SK-N-SH (cell line): Measurements from ENCODE around the gene GPX7. TPM values are rescaled to one million over a fixed set of nuclear protein-coding genes. Genes with fewer than 3 reads are reported as not detected.
A peak's percentile ranks its signal among the peaks of the same experiment; 100 is the strongest.

Source experiments
- CTCF ChIA-PET: fragments of 300-600, 350-600 bp; formaldehyde crosslinking; extraction: SDS; loops from one replicate; lab custom pipeline; 2021; lab: Yijun Ruan, JAX
- POLR2A ChIA-PET: fragments of 350-600 bp; sonication (Branson Sonifier 250); formaldehyde crosslinking; extraction: SDS; loops from one replicate; lab custom pipeline; 2020; ENCODE audit warnings: antibody characterized with exemption, inconsistent platforms; lab: Yijun Ruan, JAX
- DNase-seq: peaks from one replicate; pipeline ENCODE4 v3.0.0; 2012
- H2AFZ ChIP-seq: fragments of 200-600 bp; sonication (generic); 2 replicates; pipeline ENCODE4 v1.8.1; 2016; ENCODE audit warnings: antibody characterized with exemption, mild to moderate bottlenecking, low read depth
- H3F3A ChIP-seq: fragments of 200-600 bp; sonication (generic); replicated peaks from 2 replicates; pipeline ENCODE3; 2016; ENCODE audit warnings: antibody characterized with exemption, mild to moderate bottlenecking; ENCODE audit not compliant: insufficient read depth
- H3K27ac ChIP-seq, 2 experiments: fragments of 200-500 bp in 1 of 2; fragments of 200-600 bp in 1 of 2; sonication (Bioruptor generic) in 1 of 2; sonication (generic), shearing (Covaris generic) in 1 of 2; 2 replicates each; pipeline versions ENCODE4 v1.5.1 to v1.6.1; 2014 to 2016; ENCODE audit warnings: low read depth in 2 of 2, inconsistent platforms in 1 of 2, low read length in 1 of 2, mild to moderate bottlenecking in 1 of 2, mixed read lengths in 1 of 2
- H3K27me3 ChIP-seq: fragments of 200-600 bp; sonication (generic), shearing (Covaris generic); 2 replicates; pipeline ENCODE4 v1.6.1; 2016; ENCODE audit warnings: mixed run types; ENCODE audit not compliant: insufficient read depth
- H3K36me3 ChIP-seq, 2 experiments: fragments of 200-500 bp in 1 of 2; fragments of 200-600 bp in 1 of 2; sonication (Bioruptor generic) in 1 of 2; sonication (generic) in 1 of 2; replicated peaks in 1 of 2; 2 replicates each; pipeline versions ENCODE3 to v1.5.1; 2014 to 2016; ENCODE audit warnings: low read length in 1 of 2, mild to moderate bottlenecking in 1 of 2; ENCODE audit not compliant: insufficient read depth in 2 of 2, control insufficient read depth in 1 of 2
- H3K4me1 ChIP-seq, 2 experiments: fragments of 200-500 bp in 1 of 2; fragments of 200-600 bp in 1 of 2; sonication (Bioruptor generic) in 1 of 2; sonication (generic), shearing (Covaris generic) in 1 of 2; 2 replicates each; pipeline versions ENCODE4 v1.5.1 to v1.6.1; 2014 to 2016; ENCODE audit warnings: low read depth in 1 of 2, low read length in 1 of 2, mixed run types in 1 of 2; ENCODE audit not compliant: insufficient read depth in 2 of 2, control insufficient read depth in 1 of 2
- H3K4me2 ChIP-seq: fragments of 200-600 bp; sonication (generic), shearing (Covaris generic); 2 replicates; pipeline ENCODE4 v1.6.1; 2017; ENCODE audit warnings: mixed run types
- H3K4me3 ChIP-seq, 2 experiments: fragments of 200-500 bp in 1 of 2; fragments of 200-600 bp in 1 of 2; sonication (Bioruptor generic) in 1 of 2; sonication (generic), shearing (Covaris generic) in 1 of 2; 2 replicates each; pipeline versions ENCODE4 v1.5.1 to v1.8.1; 2014 to 2016; ENCODE audit warnings: low read depth in 2 of 2, inconsistent platforms in 1 of 2, low read length in 1 of 2, mild to moderate bottlenecking in 1 of 2, mixed read lengths in 1 of 2, moderate library complexity in 1 of 2
- H3K79me2 ChIP-seq: fragments of 200-600 bp; sonication (generic); 2 replicates; pipeline ENCODE4 v1.8.1; 2017; ENCODE audit warnings: mild to moderate bottlenecking; ENCODE audit not compliant: insufficient read depth
- H3K9ac ChIP-seq: fragments of 200-600 bp; sonication (generic); 2 replicates; pipeline ENCODE4 v1.6.1; 2017; ENCODE audit warnings: mixed run types
- H3K9me2 ChIP-seq: fragments of 200-600 bp; sonication (generic); 2 replicates; pipeline ENCODE4 v1.6.1; 2017; ENCODE audit warnings: mixed run types
- H3K9me3 ChIP-seq: fragments of 200-600 bp; sonication (generic); 2 replicates; pipeline ENCODE4 v1.6.1; 2017; ENCODE audit warnings: mixed run types, mild to moderate bottlenecking, moderate library complexity
- H4K20me1 ChIP-seq: fragments of 200-600 bp; sonication (generic); 2 replicates; pipeline ENCODE4 v1.6.1; 2017; ENCODE audit warnings: mild to moderate bottlenecking, mixed run types; ENCODE audit not compliant: insufficient read depth
- CHD2 ChIP-seq: fragments of 150-350 bp; IDR thresholded peaks from 2 replicates; pipeline ENCODE4 v1.6.1; 2018; ENCODE audit warnings: low read length; ENCODE audit not compliant: partially characterized antibody
- CTCF ChIP-seq: fragments of 200-600 bp; sonication (generic); IDR thresholded peaks from 2 replicates; pipeline ENCODE4 v1.6.1; 2017; ENCODE audit warnings: antibody characterized with exemption, mild to moderate bottlenecking, moderate library complexity
- ELF1 ChIP-seq: IDR thresholded peaks from 2 replicates; pipeline ENCODE4 v1.4.0; 2012
- FOXJ3 ChIP-seq: sonication (generic); formaldehyde crosslinking; IDR thresholded peaks from 2 replicates; pipeline ENCODE4 v1.5.1; 2020; ENCODE audit warnings: mild to moderate bottlenecking, missing genetic modification reagents
- FOXM1 ChIP-seq: IDR thresholded peaks from 2 replicates; pipeline ENCODE4 v1.4.0; 2012; ENCODE audit warnings: low read depth, mild to moderate bottlenecking
- IRF3 ChIP-seq: fragments of 150-350 bp; IDR thresholded peaks from 2 replicates; pipeline ENCODE4 v1.6.1; 2016; ENCODE audit warnings: mild to moderate bottlenecking, low read depth, low read length
- MAX ChIP-seq: IDR thresholded peaks from 2 replicates; pipeline ENCODE4 v1.4.0; 2012; ENCODE audit warnings: low read depth
- NFIC ChIP-seq: IDR thresholded peaks from 2 replicates; pipeline ENCODE4 v1.4.0; 2012; ENCODE audit warnings: borderline replicate concordance
- RCOR1 ChIP-seq: fragments of 150-350 bp; IDR thresholded peaks from 2 replicates; pipeline ENCODE4 v1.6.1; 2017; ENCODE audit warnings: antibody characterized with exemption, low read length
- RFX5 ChIP-seq: IDR thresholded peaks from 2 replicates; pipeline ENCODE4 v1.6.1; 2012; ENCODE audit warnings: mild to moderate bottlenecking, improper control_type of control experiment, low read length
- SIN3A ChIP-seq: IDR thresholded peaks from 2 replicates; pipeline ENCODE4 v1.6.1; 2012; ENCODE audit warnings: low read depth, mild to moderate bottlenecking, low read length, moderate library complexity, borderline replicate concordance
- TAF1 ChIP-seq: IDR thresholded peaks from 2 replicates; pipeline ENCODE4 v1.6.1; 2012; ENCODE audit warnings: low read depth, mild to moderate bottlenecking, low read length, moderate library complexity, borderline replicate concordance
- TCF12 ChIP-seq: IDR thresholded peaks from 2 replicates; pipeline ENCODE4 v1.4.0; 2012
- USF2 ChIP-seq: fragments of 150-350 bp; IDR thresholded peaks from 2 replicates; pipeline ENCODE4 v1.6.1; 2017; ENCODE audit warnings: antibody characterized with exemption, low read length, low read depth, borderline replicate concordance
- WGBS: methylation state at CpG from one replicate; pipeline ENCODE4 v1.1.6; 2017; ENCODE audit warnings: low lambda C conversion rate; 5-methylcytosine and 5-hydroxymethylcytosine counted together
- polyA plus RNA-seq, 3 experiments: library from polyadenylated mRNA; depleted of rRNA; stranded (reverse); fragments of >200 nt; gene quantifications; 2 replicates each; pipeline ENCODE4 v1.2.3, GENCODE V29; 2012
- TF ChIP-seq, protein P1 (sequence below): IDR thresholded peaks from 2 replicates; pipeline ENCODE4 v1.4.0; 2012; ENCODE audit warnings: low read depth, borderline replicate concordance

GPX7 gene
- polyA plus RNA-seq, 1 of the 3 experiments (the other 2 are of a cell fraction): 6.2 TPM

DNA sequence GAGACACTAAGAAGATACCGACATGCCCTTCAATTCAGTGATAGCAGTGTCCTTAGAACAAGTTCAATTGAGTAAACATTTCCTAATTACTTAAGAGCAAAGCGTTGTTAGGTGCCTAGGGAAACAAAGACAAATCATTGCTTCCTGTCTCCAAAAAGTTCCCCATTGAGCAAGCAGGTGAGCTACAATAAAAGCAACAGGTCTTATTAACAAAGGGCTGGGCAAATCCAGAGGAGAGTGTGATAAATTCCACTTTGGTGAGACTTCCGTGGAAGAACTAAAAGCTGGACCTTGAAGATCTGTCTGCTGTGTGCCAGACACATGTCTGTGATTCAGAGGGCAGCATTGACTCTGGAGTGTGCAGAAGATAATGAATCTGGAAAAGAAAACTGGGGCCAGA lies 47.4 kb upstream of the GPX7 start:
- no peaks in the 10 kb centered on the region for H3K9me3 ChIP-seq
- 51% methylated on average over 3 of the region's 3 CpGs for WGBS
- peaks cover 14% of the 10 kb centered on the region for H3F3A ChIP-seq
- no peak for TF ChIP-seq CTCF
- TF ChIP-seq TCF12: no peak
- TF ChIP-seq USF2: no peak
- TF ChIP-seq IRF3: no peak
- no peak for TF ChIP-seq TAF1
- TF ChIP-seq, protein P1, sequence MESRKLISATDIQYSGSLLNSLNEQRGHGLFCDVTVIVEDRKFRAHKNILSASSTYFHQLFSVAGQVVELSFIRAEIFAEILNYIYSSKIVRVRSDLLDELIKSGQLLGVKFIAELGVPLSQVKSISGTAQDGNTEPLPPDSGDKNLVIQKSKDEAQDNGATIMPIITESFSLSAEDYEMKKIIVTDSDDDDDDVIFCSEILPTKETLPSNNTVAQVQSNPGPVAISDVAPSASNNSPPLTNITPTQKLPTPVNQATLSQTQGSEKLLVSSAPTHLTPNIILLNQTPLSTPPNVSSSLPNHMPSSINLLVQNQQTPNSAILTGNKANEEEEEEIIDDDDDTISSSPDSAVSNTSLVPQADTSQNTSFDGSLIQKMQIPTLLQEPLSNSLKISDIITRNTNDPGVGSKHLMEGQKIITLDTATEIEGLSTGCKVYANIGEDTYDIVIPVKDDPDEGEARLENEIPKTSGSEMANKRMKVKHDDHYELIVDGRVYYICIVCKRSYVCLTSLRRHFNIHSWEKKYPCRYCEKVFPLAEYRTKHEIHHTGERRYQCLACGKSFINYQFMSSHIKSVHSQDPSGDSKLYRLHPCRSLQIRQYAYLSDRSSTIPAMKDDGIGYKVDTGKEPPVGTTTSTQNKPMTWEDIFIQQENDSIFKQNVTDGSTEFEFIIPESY: no peak
- no peak for TF ChIP-seq MAX
- TF ChIP-seq ELF1: no peak
- TF ChIP-seq FOXM1: no peak
- no peak for TF ChIP-seq RFX5
- TF ChIP-seq CHD2: no peak
- no peak for TF ChIP-seq FOXJ3 (CRISPR knock-in tag)
- TF ChIP-seq SIN3A: no peak
- no peak for TF ChIP-seq RCOR1
- no peak for TF ChIP-seq NFIC
- peak overlapping the region; percentile 84 to 95; a peak in 3 of 4 replicates for H3K27ac ChIP-seq
- no peaks in the 10 kb centered on the region for H3K36me3 ChIP-seq
- no peak for DNase-seq
- H4K20me1 ChIP-seq: peaks cover 17% of the 10 kb centered on the region
- peak overlapping the region; percentile 78 for H3K4me2 ChIP-seq
- H3K79me2 ChIP-seq: peaks cover 41% of the 10 kb centered on the region
- H3K4me3 ChIP-seq: peak overlapping the region; percentile 89 to 95; a peak in 2 of 4 replicates
- ChIA-PET POLR2A (interaction anchor here (0.6 to 2.7 kb wide), 2 partner anchors 47 to 78 kb away, joined by 3 to 12 read pairs; partner anchors contain the start of gene GPX7), CTCF (interaction anchor here (1.5 kb wide), 1 partner anchor 25 kb away, joined by 3 read pairs; no protein-coding TSS in a partner anchor)
- peak overlapping the region; percentile 93 for H3K9ac ChIP-seq
- no peaks in the 10 kb centered on the region for H3K9me2 ChIP-seq
- peak overlapping the region; percentile 62; the same call in 1 of the 2 replicates for H2AFZ ChIP-seq
- H3K4me1 ChIP-seq: peaks cover 0 to 11% of the 10 kb centered on the region in 2 experiments
- H3K27me3 ChIP-seq: no peaks in the 10 kb centered on the region
